Mesothelial cell of epicardium (in vitro differentiated cells): ENCODE results near the gene OTOP1. TPM values are rescaled to one million over a fixed set of nuclear protein-coding genes. Genes with fewer than 3 reads are reported as not detected.
A peak's percentile ranks its signal among the peaks of the same experiment; 100 is the strongest.
"Not testable (repeated sequence)": the region's sequence is repeated elsewhere in the genome, so short reads cannot be mapped to it uniquely, and the experiment has no call there.

ENCODE experiments used
- DNase-seq, 2 experiments: peaks; one replicate each; pipeline ENCODE4 v3.0.0; 2021; ENCODE audit warnings: low spot score in 2 of 2; ENCODE audit not compliant: unreplicated experiment in 2 of 2
- H3K27ac Mint-ChIP-seq: 2 replicates; pipeline ENCODE4 v1.8.0; 2021; ENCODE audit warnings: mixed read lengths
- H3K27me3 Mint-ChIP-seq: 2 replicates; pipeline ENCODE4 v1.8.0; 2021; ENCODE audit warnings: low read depth, mixed read lengths
- H3K36me3 Mint-ChIP-seq: 2 replicates; pipeline ENCODE4 v1.8.0; 2021; ENCODE audit warnings: mixed read lengths
- H3K4me1 Mint-ChIP-seq: 2 replicates; pipeline ENCODE4 v1.8.0; 2021; ENCODE audit warnings: mixed read lengths
- H3K4me3 Mint-ChIP-seq: 2 replicates; pipeline ENCODE4 v1.8.0; 2021; ENCODE audit warnings: mild to moderate bottlenecking, moderate library complexity, mixed read lengths
- H3K9me3 Mint-ChIP-seq: 2 replicates; pipeline ENCODE4 v1.8.0; 2021; ENCODE audit warnings: mixed read lengths
- total RNA-seq: library from RNA; stranded (reverse); gene quantifications from 3 replicates; pipeline ENCODE4 v1.2.1, GENCODE V29; 2021
- TF ChIP-seq, protein P1 (sequence below): fragments of 200-600 bp; sonication (generic); IDR thresholded peaks from one replicate; pipeline ENCODE4 v1.5.0; 2021; ENCODE audit warnings: antibody characterized with exemption; ENCODE audit not compliant: unreplicated experiment

Gene OTOP1
- total RNA-seq, 1 donor from 2014 or later: not detected

DNA sequence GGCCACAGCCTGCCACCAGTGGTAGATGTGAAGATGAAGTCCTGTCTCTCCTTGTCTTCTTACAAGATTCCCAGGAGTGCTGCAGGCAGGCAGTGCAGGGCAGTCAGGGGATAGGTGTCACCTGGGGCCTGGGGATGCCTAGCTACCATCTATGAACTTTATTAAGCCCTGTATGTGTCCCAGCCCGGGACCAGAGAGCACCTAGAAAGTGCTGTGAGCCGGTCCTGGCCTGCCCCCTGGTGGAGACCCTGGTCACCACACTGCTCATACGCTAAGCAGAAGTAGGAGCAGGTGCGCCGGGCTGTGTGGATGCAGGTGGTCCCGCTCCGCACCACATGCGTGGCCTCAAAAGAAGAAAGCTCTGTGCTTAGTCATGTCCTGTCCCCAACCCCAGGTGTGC is 81.1 kb downstream of the OTOP1 start:
- peaks cover 65% of the 10 kb centered on the region for H3K27me3 Mint-ChIP-seq
- H3K36me3 Mint-ChIP-seq, H3K9me3 Mint-ChIP-seq, H3K27ac Mint-ChIP-seq, H3K4me3 Mint-ChIP-seq, H3K4me1 Mint-ChIP-seq: not testable (repeated sequence)
- TF ChIP-seq, protein P1, sequence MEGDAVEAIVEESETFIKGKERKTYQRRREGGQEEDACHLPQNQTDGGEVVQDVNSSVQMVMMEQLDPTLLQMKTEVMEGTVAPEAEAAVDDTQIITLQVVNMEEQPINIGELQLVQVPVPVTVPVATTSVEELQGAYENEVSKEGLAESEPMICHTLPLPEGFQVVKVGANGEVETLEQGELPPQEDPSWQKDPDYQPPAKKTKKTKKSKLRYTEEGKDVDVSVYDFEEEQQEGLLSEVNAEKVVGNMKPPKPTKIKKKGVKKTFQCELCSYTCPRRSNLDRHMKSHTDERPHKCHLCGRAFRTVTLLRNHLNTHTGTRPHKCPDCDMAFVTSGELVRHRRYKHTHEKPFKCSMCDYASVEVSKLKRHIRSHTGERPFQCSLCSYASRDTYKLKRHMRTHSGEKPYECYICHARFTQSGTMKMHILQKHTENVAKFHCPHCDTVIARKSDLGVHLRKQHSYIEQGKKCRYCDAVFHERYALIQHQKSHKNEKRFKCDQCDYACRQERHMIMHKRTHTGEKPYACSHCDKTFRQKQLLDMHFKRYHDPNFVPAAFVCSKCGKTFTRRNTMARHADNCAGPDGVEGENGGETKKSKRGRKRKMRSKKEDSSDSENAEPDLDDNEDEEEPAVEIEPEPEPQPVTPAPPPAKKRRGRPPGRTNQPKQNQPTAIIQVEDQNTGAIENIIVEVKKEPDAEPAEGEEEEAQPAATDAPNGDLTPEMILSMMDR: peak; percentile 34
- peak in 1 of 2 experiments; percentile 54 for DNase-seq

- H3K36me3 Mint-ChIP-seq, DNase-seq, H3K9me3 Mint-ChIP-seq, H3K27ac Mint-ChIP-seq, H3K4me1 Mint-ChIP-seq: not testable (repeated sequence)
- peak overlapping the region; percentile 44 for H3K4me3 Mint-ChIP-seq
- peaks cover 62% of the 10 kb centered on the region for H3K27me3 Mint-ChIP-seq
These were observed 83.4 kb downstream of the OTOP1 start for GRCh38 chr4:4143376-4143775.

DNA sequence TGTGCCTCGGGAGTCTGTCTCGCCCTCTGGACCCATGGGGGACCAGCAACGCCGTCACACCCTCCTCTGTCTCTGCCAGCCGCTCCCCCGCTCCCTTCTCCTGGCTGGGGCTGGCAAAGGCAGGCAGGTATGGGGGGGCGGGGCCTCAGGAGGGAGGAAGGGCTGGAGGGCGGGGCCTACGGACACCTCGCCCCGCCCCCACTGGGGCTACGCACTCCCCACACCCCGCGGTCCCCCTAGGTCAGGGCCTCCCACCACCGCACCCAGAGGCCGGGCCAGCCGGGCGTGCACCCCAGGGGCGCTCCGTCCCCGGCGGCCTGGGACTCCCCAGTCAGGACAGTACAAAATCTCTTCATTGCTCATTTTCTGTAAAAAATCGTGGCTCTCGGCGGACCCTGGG is 84.0 kb downstream of the OTOP1 start:
- DNase-seq, H3K4me1 Mint-ChIP-seq, H3K27ac Mint-ChIP-seq, H3K9me3 Mint-ChIP-seq, H3K36me3 Mint-ChIP-seq: not testable (repeated sequence)
- H3K27me3 Mint-ChIP-seq: peaks cover 60% of the 10 kb centered on the region
- H3K4me3 Mint-ChIP-seq: peak overlapping the region; percentile 28

- H3K4me3 Mint-ChIP-seq, H3K4me1 Mint-ChIP-seq, H3K36me3 Mint-ChIP-seq, H3K9me3 Mint-ChIP-seq, H3K27ac Mint-ChIP-seq, DNase-seq: not testable (repeated sequence)
- peaks cover 57% of the 10 kb centered on the region for H3K27me3 Mint-ChIP-seq
These were observed 85.5 kb downstream of the OTOP1 start for GRCh38 chr4:4141186-4141585.

Other genes with a start within 250 kb of the OTOP1 start
- 25.0 to 31.7 TPM (median 25.6 TPM) in 3 replicates for gene TMEM128, start 21.3 kb upstream of the OTOP1 start, total RNA-seq
- gene LYAR, start 63.2 kb upstream of the OTOP1 start, total RNA-seq: 12.6 to 13.2 TPM (median 12.8 TPM) in 3 replicates
- gene ZBTB49, start 63.3 kb upstream of the OTOP1 start, total RNA-seq: 8.4 to 9.5 TPM (median 8.6 TPM) in 3 replicates
- 45.8 to 55.6 TPM (median 48.6 TPM) in 3 replicates for gene NSG1, start 160.2 kb upstream of the OTOP1 start, total RNA-seq